Measurements from ENCODE around the gene KCNH1. TPM values are rescaled to one million over a fixed set of nuclear protein-coding genes. Genes with fewer than 3 reads are reported as not detected.

The KCNH1 gene
- total and polyA plus RNA-seq, 3 donors from 2014 or later, result 1.5 to 4.2 (median 2.8) TPM

DNA sequence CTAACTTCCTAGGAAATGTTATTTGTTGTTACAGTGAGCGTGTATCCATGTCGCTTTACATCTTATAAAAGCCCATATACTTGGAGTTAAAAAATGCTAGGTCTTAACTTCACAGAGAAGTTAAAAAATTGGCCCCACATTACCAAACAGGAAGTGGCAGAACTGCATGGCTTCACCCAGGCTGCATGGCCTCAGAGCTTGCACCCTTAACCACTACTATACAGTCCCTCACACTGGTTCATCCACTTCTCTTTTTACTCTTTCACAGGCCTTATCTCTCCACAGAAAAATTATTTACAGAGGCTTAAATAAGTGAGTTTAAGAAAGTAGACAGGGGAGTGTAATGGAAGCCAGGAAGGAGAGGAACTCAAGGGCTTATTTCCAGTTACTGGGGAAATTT is 402.8 kb downstream of the KCNH1 start:
- no peaks in the 10 kb centered on the region for H3K27me3 ChIP-seq
- H3K27ac ChIP-seq, result no peak overlapping the region
- no peaks in the 10 kb centered on the region for H3K36me3 ChIP-seq (ENCODE audit: low read depth, missing control alignments)
- TF ChIP-seq POLR2A (IDR thresholded peaks at IDR 0.05), result no peak
- TF ChIP-seq, protein P1, sequence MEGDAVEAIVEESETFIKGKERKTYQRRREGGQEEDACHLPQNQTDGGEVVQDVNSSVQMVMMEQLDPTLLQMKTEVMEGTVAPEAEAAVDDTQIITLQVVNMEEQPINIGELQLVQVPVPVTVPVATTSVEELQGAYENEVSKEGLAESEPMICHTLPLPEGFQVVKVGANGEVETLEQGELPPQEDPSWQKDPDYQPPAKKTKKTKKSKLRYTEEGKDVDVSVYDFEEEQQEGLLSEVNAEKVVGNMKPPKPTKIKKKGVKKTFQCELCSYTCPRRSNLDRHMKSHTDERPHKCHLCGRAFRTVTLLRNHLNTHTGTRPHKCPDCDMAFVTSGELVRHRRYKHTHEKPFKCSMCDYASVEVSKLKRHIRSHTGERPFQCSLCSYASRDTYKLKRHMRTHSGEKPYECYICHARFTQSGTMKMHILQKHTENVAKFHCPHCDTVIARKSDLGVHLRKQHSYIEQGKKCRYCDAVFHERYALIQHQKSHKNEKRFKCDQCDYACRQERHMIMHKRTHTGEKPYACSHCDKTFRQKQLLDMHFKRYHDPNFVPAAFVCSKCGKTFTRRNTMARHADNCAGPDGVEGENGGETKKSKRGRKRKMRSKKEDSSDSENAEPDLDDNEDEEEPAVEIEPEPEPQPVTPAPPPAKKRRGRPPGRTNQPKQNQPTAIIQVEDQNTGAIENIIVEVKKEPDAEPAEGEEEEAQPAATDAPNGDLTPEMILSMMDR (IDR thresholded peaks at IDR 0.05), result no peak
- no peak overlapping the region for H3K4me3 ChIP-seq
- no peaks in the 10 kb centered on the region for H3K4me1 ChIP-seq
- intact Hi-C loops (cut with DNase I; ENCODE audit: low total_unique reads), result no loop called here
- no peaks in the 10 kb centered on the region for H3K9me3 ChIP-seq
- 89 to 91% methylated on average over 2 of the region's 2 CpGs for WGBS, 2 donors
- DNase-seq, result no peak

DNA sequence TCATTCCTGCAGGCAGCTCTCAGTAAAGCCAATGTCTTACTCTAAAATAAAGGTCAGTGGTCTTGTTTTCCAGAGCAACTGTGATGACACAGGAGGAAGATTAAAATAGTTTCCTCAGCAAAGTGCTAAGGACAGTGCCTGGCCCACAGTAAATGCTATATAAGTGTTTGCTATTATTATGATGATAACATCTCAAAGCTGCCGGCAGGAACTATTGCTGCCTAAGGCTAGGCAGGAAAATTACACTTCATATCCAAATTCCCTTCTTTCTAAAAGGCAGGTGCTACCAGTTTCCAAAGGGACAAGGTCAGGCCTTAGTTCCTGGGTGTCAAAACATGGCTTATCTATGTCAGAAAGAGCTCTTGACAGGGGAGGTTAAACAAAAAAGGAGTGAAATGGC is 403.9 kb downstream of the KCNH1 start:
- no peak for DNase-seq
- H3K9me3 ChIP-seq, result no peaks in the 10 kb centered on the region
- intact Hi-C loops (cut with DNase I; ENCODE audit: low total_unique reads), result no loop called here
- H3K27me3 ChIP-seq, result no peaks in the 10 kb centered on the region
- no peaks in the 10 kb centered on the region for H3K4me1 ChIP-seq
- no peaks in the 10 kb centered on the region for H3K36me3 ChIP-seq (ENCODE audit: low read depth, missing control alignments)
- no peak overlapping the region for H3K27ac ChIP-seq
- WGBS, 2 donors, result 65 to 75% methylated on average over 1 of the region's 1 CpG
- no peak overlapping the region for H3K4me3 ChIP-seq
- TF ChIP-seq POLR2A (IDR thresholded peaks at IDR 0.05), result no peak
- TF ChIP-seq, protein P1 (IDR thresholded peaks at IDR 0.05), result no peak

DNA sequence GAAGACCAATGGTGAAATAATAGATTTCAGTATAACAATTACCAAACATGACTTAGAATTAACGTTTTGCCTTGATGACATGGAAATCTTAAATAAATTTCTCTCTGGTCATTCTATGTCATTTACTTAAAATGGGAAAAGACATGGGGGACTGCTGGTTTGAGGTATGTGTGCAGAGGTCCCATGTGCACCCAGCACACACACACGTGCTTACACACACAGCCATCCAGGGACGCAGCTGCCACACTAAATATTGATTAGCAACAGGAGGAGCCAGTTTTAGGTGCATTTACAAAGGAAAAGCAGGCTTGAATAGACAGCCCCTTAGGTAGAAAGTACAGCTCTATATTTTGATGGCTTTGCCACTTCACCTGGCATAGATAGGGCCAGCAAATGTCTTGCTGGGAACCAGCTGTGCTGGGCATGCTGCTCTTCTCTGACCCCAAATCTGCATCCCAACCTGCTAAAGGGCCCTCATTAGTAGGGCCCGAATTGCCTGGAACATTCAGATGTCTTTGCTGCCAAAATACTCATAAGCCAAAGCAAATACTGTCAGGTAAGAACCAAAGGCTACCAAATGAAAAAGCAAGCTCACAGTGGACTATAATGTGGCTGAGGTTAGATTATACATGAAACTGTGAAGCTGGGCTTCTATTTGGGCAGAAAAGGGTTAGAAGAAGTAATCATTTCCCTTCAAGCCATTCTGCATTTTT is 405.4 kb downstream of the KCNH1 start:
- Histone ChIP-seq H3K4me1 (no peaks in the 10 kb centered on the region), H3K4me3 (no peak overlapping the region), H3K27me3 (no peaks in the 10 kb centered on the region), H3K9me3 (no peaks in the 10 kb centered on the region), H3K27ac (no peak overlapping the region), H3K36me3 (ENCODE audit: low read depth, missing control alignments) (no peaks in the 10 kb centered on the region)
- WGBS, 2 donors, result 72 to 74% methylated on average over 4 of the region's 4 CpGs
- TF ChIP-seq, protein P1 (IDR thresholded peaks at IDR 0.05), result no peak
- TF ChIP-seq POLR2A (IDR thresholded peaks at IDR 0.05), result no peak
- DNase-seq, result no peak
- intact Hi-C loops (cut with DNase I; ENCODE audit: low total_unique reads), result no loop called here

DNA sequence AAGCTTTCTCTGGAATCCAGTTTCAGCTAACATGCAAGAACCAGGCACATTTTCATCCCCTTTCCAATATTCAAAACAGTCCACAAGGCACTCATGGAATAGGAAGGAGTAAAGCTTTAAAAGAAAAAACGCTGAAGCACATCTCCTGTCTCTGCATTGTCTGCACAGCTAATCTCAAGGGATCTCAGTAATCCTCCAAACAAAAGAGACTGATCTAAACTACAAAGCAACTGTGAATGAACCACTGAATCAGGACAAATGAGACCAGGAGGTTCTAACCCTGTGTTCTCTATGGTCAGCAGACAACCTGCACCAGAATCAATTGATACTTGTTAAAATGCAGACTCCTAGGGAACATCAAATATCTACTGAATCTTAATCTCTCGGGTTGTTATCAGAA is 406.2 kb downstream of the KCNH1 start:
- Histone ChIP-seq H3K27me3 (no peaks in the 10 kb centered on the region), H3K4me1 (no peaks in the 10 kb centered on the region), H3K4me3 (no peak overlapping the region), H3K36me3 (ENCODE audit: low read depth, missing control alignments) (no peaks in the 10 kb centered on the region), H3K27ac (no peak overlapping the region), H3K9me3 (no peaks in the 10 kb centered on the region)
- intact Hi-C loops (cut with DNase I; ENCODE audit: low total_unique reads), result no loop called here
- DNase-seq, result no peak
- no peak for TF ChIP-seq POLR2A (IDR thresholded peaks at IDR 0.05)
- TF ChIP-seq, protein P1 (IDR thresholded peaks at IDR 0.05), result no peak
- 58 to 60% methylated on average over 2 of the region's 2 CpGs for WGBS, 2 donors

DNA sequence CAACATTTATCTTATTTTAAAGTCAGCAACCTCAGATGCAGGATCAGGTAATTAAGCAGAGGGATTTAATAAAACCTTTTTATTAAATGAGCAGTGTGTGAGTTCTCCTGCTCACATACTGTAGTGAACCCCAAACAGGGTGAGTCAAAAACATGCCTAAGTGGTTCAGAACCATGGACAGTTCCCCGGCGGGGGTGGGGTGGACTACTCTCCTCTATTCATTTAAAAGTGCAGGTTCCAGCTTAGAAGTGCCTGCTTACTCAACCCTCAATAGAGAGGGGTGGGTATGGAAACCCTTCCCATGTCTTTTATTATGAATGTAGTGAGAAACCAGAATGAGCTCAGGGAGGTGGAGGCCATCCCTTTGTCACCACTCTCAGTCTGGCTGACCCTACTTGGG is 407.3 kb downstream of the KCNH1 start:
- no peaks in the 10 kb centered on the region for H3K9me3 ChIP-seq
- no peak for TF ChIP-seq POLR2A (IDR thresholded peaks at IDR 0.05)
- TF ChIP-seq, protein P1 (IDR thresholded peaks at IDR 0.05), result no peak
- intact Hi-C loops (cut with DNase I; ENCODE audit: low total_unique reads), result no loop called here
- H3K36me3 ChIP-seq (ENCODE audit: low read depth, missing control alignments), result no peaks in the 10 kb centered on the region
- H3K27ac ChIP-seq, result no peak overlapping the region
- 0 to 6% methylated on average over 2 of the region's 2 CpGs for WGBS, 2 donors
- peak; percentile 45 for DNase-seq
- H3K27me3 ChIP-seq, result no peaks in the 10 kb centered on the region
- no peaks in the 10 kb centered on the region for H3K4me1 ChIP-seq
- H3K4me3 ChIP-seq, result no peak overlapping the region

Measured in testis (tissue), 3 donors.